GM21381 (cell line): ENCODE measurements around the gene STXBP3.
A peak's percentile ranks its signal among the peaks of the same experiment; 100 is the strongest.

ENCODE experiments used
- ATAC-seq: cut with Tn5 transposase; IDR thresholded peaks from one replicate; pipeline ENCODE4 v1.9.1; 2021; ENCODE audit warnings: mild to moderate bottlenecking, moderate library complexity; ENCODE audit not compliant: unreplicated experiment

The STXBP3 gene

GRCh38 chr1:108801101-108801500 is 54.6 kb downstream of the STXBP3 start:
- no peak for ATAC-seq

GRCh38 chr1:108803548-108803947 is 57.1 kb downstream of the STXBP3 start:
- no peak for ATAC-seq

GRCh38 chr1:108808438-108808837 is 62.0 kb downstream of the STXBP3 start:
- no peak for ATAC-seq

GRCh38 chr1:108811611-108812010 is 65.1 kb downstream of the STXBP3 start:
- ATAC-seq: no peak

- no peak for ATAC-seq
These were observed 66.9 kb downstream of the STXBP3 start for GRCh38 chr1:108813326-108813725.

- no peak for ATAC-seq
These were observed 68.1 kb downstream of the STXBP3 start for GRCh38 chr1:108814343-108815125.

- ATAC-seq: no peak
These were observed 69.1 kb downstream of the STXBP3 start for GRCh38 chr1:108815566-108815965.

GRCh38 chr1:108816049-108816893 is 69.8 kb downstream of the STXBP3 start:
- no peak for ATAC-seq

- ATAC-seq: no peak
These were observed 70.5 kb downstream of the STXBP3 start for GRCh38 chr1:108817016-108817415.

GRCh38 chr1:108817811-108818210 is 71.3 kb downstream of the STXBP3 start:
- no peak for ATAC-seq

- no peak for ATAC-seq
These were observed 73.4 kb downstream of the STXBP3 start for GRCh38 chr1:108819878-108820277.

GRCh38 chr1:108823632-108824031 is 77.2 kb downstream of the STXBP3 start:
- ATAC-seq: no peak

GRCh38 chr1:108824051-108824450 is 77.6 kb downstream of the STXBP3 start:
- no peak for ATAC-seq

GRCh38 chr1:108826081-108826635 is 79.7 kb downstream of the STXBP3 start:
- no peak for ATAC-seq

GRCh38 chr1:108828074-108828961 is 81.8 kb downstream of the STXBP3 start:
- peak; percentile 65 for ATAC-seq

- no peak for ATAC-seq
These were observed 83.0 kb downstream of the STXBP3 start for GRCh38 chr1:108829498-108829916.

GRCh38 chr1:108830119-108831008 is 83.9 kb downstream of the STXBP3 start:
- ATAC-seq: no peak

GRCh38 chr1:108831225-108831624 is 84.8 kb downstream of the STXBP3 start:
- ATAC-seq: no peak

GRCh38 chr1:108832929-108833328 is 86.5 kb downstream of the STXBP3 start:
- ATAC-seq: no peak

- ATAC-seq: no peak
These were observed 95.2 kb downstream of the STXBP3 start for GRCh38 chr1:108841703-108842102.
